Neural progenitor cell (in vitro differentiated cells): ENCODE measurements around the gene NTN5.

Experiments
- CTCF ChIP-seq: fragments of 200-600 bp; sonication (generic); IDR thresholded peaks from 2 replicates; pipeline ENCODE4 v1.5.1; 2017; ENCODE audit warnings: antibody characterized with exemption, mild to moderate bottlenecking
- EZH2 ChIP-seq: fragments of 200-600 bp; sonication (generic); IDR thresholded peaks from 2 replicates; pipeline ENCODE4 v1.6.1; 2017; ENCODE audit warnings: antibody characterized with exemption, mild to moderate bottlenecking, moderate library complexity
- EZH2phosphoT487 ChIP-seq: fragments of 200-600 bp; sonication (generic); IDR thresholded peaks from 2 replicates; pipeline ENCODE4 v1.6.1; 2017; ENCODE audit warnings: antibody characterized with exemption

DNA sequence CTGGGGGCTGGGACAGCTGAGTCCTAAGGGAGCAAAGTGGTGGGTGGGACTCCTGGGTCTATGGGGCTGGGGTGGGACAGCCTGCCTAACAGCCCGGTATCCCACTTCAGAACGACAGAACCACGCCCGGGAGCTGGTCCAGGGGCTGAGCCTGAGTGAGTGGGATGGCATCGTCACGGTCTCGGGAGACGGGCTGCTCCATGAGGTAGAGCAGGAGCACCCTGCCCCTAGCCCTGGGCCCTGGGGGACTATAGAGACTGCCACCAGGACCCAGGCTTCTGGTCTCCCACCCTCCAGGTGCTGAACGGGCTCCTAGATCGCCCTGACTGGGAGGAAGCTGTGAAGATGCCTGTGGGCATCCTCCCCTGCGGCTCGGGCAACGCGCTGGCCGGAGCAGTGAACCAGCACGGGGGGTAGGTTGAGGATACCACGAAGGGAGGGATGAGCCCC is 44.9 kb downstream of the NTN5 start:
- TF ChIP-seq EZH2phosphoT487 = no peak
- no peak for TF ChIP-seq EZH2
- no peak for TF ChIP-seq CTCF
